Measurements from ENCODE around the gene DAGLA. TPM values are rescaled to one million over a fixed set of nuclear protein-coding genes. Genes with fewer than 3 reads are reported as not detected.

DAGLA gene
- total RNA-seq, 4 donors from 2014 or later, result 1.5 to 4.9 (median 3.8) TPM

DNA sequence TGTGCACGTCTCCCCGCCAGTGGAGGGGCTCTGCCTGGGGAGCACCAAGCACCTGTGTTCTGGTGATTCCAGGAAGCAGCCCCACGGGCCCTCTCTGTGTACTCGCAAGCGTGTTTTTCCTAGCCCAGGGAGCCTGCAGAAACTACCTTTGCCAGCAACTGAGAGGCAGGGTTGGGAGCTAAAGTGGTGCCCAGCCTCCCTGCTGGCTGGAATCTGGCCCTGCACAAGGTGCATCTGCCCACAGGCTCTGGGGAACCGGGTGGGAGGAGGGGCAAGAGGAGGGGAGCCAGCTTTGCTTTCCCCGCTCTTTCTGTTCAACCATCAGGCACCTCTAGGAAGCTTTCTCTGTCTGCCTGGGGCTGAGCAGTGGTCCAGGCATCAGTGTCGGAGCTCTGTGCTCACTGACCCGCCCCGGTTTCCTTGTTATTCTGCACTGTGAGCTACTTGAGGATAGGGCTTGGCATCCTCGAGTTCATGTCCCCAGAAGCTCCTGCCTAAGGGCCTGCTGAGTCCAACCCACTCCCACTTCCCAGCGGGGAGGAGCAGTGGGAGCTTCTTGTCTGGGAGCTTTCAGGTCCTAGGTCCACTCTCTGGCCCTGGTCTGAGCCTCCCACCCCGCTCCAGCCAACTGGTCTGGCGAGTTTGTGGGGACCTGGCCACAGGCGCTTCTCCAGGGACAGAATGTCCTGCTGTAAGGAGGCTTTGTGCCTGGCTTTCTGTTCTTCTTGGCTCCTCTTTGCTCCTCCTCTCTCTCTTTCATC lies 14.9 kb downstream of the DAGLA start:
- intact Hi-C loops (cut with DNase I), result no loop called here
- peak overlapping the region; percentile 87 to 96 (median 89) for H3K27ac ChIP-seq (replicated peaks in 1 of 4)
- DNase-seq (ENCODE audit: extremely low spot score), result no peak
- H3K27me3 ChIP-seq, result no peaks in the 10 kb centered on the region
- no peaks in the 10 kb centered on the region for H3K9me3 ChIP-seq
- peaks cover 67 to 91% (median 83%) of the 10 kb centered on the region in 4 donors for H3K4me1 ChIP-seq
- H3K4me3 ChIP-seq, result peak overlapping the region; percentile 32 to 46 (median 40)
- H3K36me3 ChIP-seq, result no peaks in the 10 kb centered on the region
- WGBS, result 77% methylated on average over 9 of the region's 15 CpGs
- TF ChIP-seq POLR2A (IDR thresholded peaks at IDR 0.05; ENCODE audit: low read depth) (no peak), POLR2AphosphoS5 (IDR thresholded peaks at IDR 0.05) (peak; percentile 31 to 47), EP300 (IDR thresholded peaks at IDR 0.05) (peak; percentile 71)
- TF ChIP-seq, protein P1, sequence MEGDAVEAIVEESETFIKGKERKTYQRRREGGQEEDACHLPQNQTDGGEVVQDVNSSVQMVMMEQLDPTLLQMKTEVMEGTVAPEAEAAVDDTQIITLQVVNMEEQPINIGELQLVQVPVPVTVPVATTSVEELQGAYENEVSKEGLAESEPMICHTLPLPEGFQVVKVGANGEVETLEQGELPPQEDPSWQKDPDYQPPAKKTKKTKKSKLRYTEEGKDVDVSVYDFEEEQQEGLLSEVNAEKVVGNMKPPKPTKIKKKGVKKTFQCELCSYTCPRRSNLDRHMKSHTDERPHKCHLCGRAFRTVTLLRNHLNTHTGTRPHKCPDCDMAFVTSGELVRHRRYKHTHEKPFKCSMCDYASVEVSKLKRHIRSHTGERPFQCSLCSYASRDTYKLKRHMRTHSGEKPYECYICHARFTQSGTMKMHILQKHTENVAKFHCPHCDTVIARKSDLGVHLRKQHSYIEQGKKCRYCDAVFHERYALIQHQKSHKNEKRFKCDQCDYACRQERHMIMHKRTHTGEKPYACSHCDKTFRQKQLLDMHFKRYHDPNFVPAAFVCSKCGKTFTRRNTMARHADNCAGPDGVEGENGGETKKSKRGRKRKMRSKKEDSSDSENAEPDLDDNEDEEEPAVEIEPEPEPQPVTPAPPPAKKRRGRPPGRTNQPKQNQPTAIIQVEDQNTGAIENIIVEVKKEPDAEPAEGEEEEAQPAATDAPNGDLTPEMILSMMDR (IDR thresholded peaks at IDR 0.05), result peak in 2 of 3 experiments; percentile 28 to 51

DNA sequence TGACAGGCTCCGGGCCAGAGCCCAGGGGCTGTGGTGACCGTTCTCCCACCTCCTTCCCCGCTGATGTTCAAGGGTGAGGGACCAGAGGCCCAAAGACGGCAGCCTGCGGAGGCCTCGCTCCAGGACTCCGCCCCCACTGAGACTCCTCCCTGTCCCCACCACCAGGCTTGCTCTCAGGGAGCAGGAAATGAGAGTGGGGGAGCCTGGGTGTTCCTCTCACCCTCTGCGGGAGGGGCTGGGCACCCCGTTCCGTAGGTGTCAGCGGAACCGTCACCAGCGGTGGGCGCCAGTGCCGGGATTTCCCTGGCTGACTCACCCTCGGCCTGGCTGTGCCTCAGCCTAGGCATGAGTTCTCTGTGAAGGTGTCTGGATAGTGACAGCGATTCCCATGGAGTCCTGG lies 15.7 kb downstream of the DAGLA start:
- H3K27ac ChIP-seq (replicated peaks in 1 of 4), result peak overlapping the region; percentile 87 to 96 (median 89)
- H3K36me3 ChIP-seq, result no peaks in the 10 kb centered on the region
- intact Hi-C loops (cut with DNase I), result no loop called here
- TF ChIP-seq POLR2A (IDR thresholded peaks at IDR 0.05; ENCODE audit: low read depth) (no peak), EP300 (IDR thresholded peaks at IDR 0.05) (peak; percentile 35), POLR2AphosphoS5 (IDR thresholded peaks at IDR 0.05) (peak; percentile 54 to 71)
- no peaks in the 10 kb centered on the region for H3K9me3 ChIP-seq
- no peaks in the 10 kb centered on the region for H3K27me3 ChIP-seq
- peaks cover 74 to 92% (median 84%) of the 10 kb centered on the region in 4 donors for H3K4me1 ChIP-seq
- peak overlapping the region; percentile 32 to 46 (median 40) for H3K4me3 ChIP-seq
- no CpG with 5 or more reads among the region's 17 CpGs for WGBS
- peak; percentile 93 for DNase-seq (ENCODE audit: extremely low spot score)

DNA sequence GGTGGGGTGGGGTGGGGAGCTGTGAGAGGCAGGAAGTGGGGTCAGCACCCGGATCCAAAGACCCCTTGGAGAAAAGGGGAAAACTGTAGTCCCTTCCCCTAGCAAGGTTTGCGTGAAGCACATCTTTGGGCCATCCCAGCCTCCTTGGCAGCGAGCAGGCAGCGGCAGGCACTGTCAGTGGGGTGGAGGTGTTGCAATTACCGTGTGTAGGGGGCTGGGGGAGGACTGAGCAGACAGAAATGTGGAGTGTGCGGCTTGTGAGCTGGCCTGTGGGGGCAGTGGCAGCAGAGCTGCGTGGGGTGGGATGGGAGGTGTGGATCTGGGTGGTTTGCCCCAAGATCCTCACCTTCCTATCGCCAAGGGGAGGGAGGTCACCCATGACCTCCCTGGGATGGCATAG lies 16.4 kb downstream of the DAGLA start:
- peak overlapping the region; percentile 87 to 96 (median 89) for H3K27ac ChIP-seq (replicated peaks in 1 of 4)
- no peak for DNase-seq (ENCODE audit: extremely low spot score)
- peaks cover 81 to 92% (median 87%) of the 10 kb centered on the region in 4 donors for H3K4me1 ChIP-seq
- no peaks in the 10 kb centered on the region for H3K27me3 ChIP-seq
- TF ChIP-seq, protein P1 (IDR thresholded peaks at IDR 0.05), result no peak
- TF ChIP-seq EP300 (IDR thresholded peaks at IDR 0.05), result no peak
- TF ChIP-seq POLR2A (IDR thresholded peaks at IDR 0.05; ENCODE audit: low read depth), result no peak
- TF ChIP-seq POLR2AphosphoS5 (IDR thresholded peaks at IDR 0.05), result no peak
- 86% methylated on average over 5 of the region's 8 CpGs for WGBS
- H3K36me3 ChIP-seq, result no peaks in the 10 kb centered on the region
- H3K9me3 ChIP-seq, result no peaks in the 10 kb centered on the region
- H3K4me3 ChIP-seq, result peak overlapping the region in 1 of 4 donors; percentile 32
- intact Hi-C loops (cut with DNase I), result no loop called here

DNA sequence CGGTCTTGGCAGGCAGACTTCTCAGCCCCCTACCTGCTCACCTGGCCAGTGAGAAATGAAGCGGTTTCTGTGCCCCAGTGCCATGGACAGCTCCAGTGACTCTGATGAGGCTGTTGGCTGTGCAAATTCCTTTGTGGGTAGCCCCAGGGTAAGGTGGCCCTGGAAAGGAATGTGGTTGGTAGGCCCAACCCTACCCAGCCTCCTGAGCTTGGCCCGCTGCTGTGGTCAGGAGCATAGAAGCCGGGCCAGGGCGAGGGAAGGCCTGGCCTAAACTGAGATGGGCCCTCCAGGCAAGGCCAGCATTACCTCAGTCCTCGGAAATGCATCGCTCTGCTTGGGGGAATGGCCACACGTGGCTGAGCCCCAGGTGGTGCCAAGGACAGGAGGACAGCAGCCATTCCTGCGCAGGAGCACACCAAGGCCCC lies 16.9 kb downstream of the DAGLA start:
- H3K27ac ChIP-seq (replicated peaks in 1 of 4), result peak overlapping the region; percentile 87 to 96 (median 89)
- H3K36me3 ChIP-seq, result no peaks in the 10 kb centered on the region
- H3K4me3 ChIP-seq, result no peak overlapping the region
- DNase-seq (ENCODE audit: extremely low spot score), result no peak
- WGBS, result 87% methylated on average over 3 of the region's 9 CpGs
- peaks cover 83 to 90% (median 85%) of the 10 kb centered on the region in 4 donors for H3K4me1 ChIP-seq
- H3K9me3 ChIP-seq, result no peaks in the 10 kb centered on the region
- no peaks in the 10 kb centered on the region for H3K27me3 ChIP-seq
- intact Hi-C loops (cut with DNase I), result no loop called here
- TF ChIP-seq, protein P1 (IDR thresholded peaks at IDR 0.05), result no peak
- TF ChIP-seq POLR2AphosphoS5 (IDR thresholded peaks at IDR 0.05) (no peak), EP300 (IDR thresholded peaks at IDR 0.05) (no peak), POLR2A (IDR thresholded peaks at IDR 0.05; ENCODE audit: low read depth) (no peak)

DNA sequence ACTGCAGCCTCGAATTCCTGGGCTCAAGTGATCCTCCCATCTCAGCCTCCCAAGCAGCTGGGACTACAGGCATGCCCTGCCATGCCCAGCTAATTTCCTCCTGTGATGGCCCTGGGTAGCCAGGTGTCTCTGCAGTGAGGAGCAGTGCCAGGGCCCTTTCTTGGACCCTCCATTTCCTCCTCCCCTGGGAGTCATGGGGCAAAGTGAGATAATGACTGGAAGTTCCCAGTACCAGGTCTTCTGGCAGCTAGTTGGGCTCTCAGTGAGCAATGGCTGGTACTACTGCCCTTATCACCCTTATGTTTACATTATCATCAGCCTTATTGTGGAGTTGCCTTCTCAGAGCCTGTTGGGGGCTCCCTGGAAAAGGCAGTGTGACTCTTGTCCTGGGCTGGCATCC lies 17.6 kb downstream of the DAGLA start:
- Histone ChIP-seq H3K9me3 (no peaks in the 10 kb centered on the region), H3K27ac (replicated peaks in 1 of 4) (peak overlapping the region; percentile 87 to 96 (median 89)), H3K27me3 (no peaks in the 10 kb centered on the region), H3K36me3 (no peaks in the 10 kb centered on the region), H3K4me3 (no peak overlapping the region), H3K4me1 (peaks cover 83 to 89% (median 85%) of the 10 kb centered on the region in 4 donors)
- intact Hi-C loops (cut with DNase I), result no loop called here
- TF ChIP-seq POLR2AphosphoS5 (IDR thresholded peaks at IDR 0.05), result no peak
- no peak for TF ChIP-seq EP300 (IDR thresholded peaks at IDR 0.05)
- TF ChIP-seq, protein P1 (IDR thresholded peaks at IDR 0.05), result no peak
- TF ChIP-seq POLR2A (IDR thresholded peaks at IDR 0.05; ENCODE audit: low read depth), result no peak
- WGBS, result 87% methylated on average over 1 of the region's 1 CpG
- DNase-seq (ENCODE audit: extremely low spot score), result no peak
